Measurements from ENCODE around the gene MYO9B.

MYO9B gene

DNA sequence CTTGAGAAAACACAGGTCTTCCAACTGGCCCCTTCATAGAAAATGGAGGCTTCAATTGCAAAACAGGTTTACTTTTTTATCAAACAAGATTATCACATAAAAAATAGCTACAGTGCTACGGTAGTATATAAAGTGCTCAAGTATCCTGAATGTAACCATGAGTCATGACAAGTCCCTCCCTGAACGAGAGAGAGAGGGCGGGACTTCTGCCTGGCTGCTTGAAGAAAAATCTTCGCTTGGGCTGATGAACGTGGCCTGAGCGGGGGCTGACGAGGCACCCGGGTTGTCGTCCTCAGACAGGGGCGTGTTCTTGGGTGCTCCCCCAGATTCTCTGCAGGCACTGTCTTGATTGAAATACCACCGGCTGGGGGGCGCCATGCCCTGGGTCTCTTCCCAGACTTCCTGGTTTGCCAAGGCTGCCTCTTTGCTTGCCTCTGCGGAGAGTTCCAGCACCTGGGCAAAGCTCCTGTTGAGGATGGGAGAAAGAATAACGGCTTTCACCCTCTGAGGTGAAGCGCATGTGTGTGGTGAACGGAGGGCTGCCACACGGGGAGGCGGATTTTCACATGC is 25.8 kb upstream of the MYO9B start:
- TF ChIP-seq, protein P1, sequence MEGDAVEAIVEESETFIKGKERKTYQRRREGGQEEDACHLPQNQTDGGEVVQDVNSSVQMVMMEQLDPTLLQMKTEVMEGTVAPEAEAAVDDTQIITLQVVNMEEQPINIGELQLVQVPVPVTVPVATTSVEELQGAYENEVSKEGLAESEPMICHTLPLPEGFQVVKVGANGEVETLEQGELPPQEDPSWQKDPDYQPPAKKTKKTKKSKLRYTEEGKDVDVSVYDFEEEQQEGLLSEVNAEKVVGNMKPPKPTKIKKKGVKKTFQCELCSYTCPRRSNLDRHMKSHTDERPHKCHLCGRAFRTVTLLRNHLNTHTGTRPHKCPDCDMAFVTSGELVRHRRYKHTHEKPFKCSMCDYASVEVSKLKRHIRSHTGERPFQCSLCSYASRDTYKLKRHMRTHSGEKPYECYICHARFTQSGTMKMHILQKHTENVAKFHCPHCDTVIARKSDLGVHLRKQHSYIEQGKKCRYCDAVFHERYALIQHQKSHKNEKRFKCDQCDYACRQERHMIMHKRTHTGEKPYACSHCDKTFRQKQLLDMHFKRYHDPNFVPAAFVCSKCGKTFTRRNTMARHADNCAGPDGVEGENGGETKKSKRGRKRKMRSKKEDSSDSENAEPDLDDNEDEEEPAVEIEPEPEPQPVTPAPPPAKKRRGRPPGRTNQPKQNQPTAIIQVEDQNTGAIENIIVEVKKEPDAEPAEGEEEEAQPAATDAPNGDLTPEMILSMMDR (IDR thresholded peaks at IDR 0.05; ENCODE audit: insufficient read depth, low read depth, low read length, missing control alignments), result no peak
- no peak overlapping the region for H3K4me3 ChIP-seq (ENCODE audit: low read depth, low read length)
- DNase-seq (ENCODE audit: low read depth), result no peak

DNA sequence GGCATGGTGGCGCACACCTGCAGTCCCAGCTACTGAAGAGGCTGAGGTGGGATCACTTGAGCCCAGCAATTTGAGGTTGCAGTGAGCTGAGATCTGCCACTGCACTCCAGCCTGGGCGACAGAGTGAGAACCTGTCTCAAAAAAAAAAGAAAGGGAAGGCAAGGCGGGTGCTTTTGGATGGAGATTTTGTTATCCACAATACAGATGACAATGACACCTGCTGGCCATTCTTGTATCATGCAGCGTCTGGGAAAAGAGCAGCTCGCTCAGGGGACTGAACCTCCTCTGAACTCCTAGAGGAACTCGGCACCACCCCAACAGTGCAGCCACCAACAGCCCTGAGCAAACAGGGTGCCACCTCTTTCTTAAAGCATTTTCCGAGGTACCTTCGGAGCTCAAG is 23.1 kb upstream of the MYO9B start:
- H3K4me3 ChIP-seq (ENCODE audit: low read depth, low read length), result no peak overlapping the region
- TF ChIP-seq, protein P1 (IDR thresholded peaks at IDR 0.05; ENCODE audit: insufficient read depth, low read depth, low read length, missing control alignments), result peak; percentile 43
- DNase-seq (ENCODE audit: low read depth), result peak; percentile 46

DNA sequence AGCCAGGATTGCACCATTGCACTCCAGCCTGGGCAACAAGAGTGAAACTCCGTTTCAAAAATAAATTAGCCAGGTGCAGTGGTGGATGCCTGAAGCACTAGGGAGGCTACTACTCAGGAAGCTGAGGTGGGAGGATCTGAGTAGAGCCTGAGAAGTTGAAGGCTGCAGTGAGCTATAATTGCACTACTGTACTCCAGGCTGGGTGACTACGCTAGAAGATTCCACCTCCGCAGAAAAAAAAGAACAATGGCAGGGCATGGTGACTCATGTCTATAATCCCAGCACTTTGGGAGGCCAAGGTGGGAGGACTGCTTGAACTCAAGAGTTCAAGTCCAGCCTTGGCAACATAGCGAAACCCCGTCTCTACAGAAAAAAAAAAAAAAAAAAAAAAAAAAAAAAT is 20.8 kb upstream of the MYO9B start:
- TF ChIP-seq, protein P1 (IDR thresholded peaks at IDR 0.05; ENCODE audit: insufficient read depth, low read depth, low read length, missing control alignments), result no peak
- no peak overlapping the region for H3K4me3 ChIP-seq (ENCODE audit: low read depth, low read length)
- no peak for DNase-seq (ENCODE audit: low read depth)

DNA sequence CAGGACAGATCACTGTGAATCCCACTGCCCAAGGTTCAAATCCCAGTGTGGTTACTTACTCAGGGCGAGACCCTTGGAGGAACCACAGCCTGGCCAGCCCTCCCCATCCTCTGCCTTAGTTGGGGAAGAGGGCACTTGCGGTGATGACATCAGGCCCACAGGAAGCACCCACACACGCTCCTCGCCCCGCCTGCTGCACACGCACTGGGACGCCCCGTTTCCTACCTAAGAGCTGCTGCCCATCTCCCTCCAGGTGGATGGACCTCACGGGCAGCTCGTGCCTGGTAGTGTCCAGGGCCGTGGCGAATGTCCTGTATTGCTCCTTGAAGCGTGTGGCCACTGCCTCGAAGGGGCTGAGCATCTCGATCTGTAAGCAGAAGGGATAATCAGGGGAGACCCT is 19.9 kb upstream of the MYO9B start:
- TF ChIP-seq, protein P1 (IDR thresholded peaks at IDR 0.05; ENCODE audit: insufficient read depth, low read depth, low read length, missing control alignments), result no peak
- H3K4me3 ChIP-seq (ENCODE audit: low read depth, low read length), result no peak overlapping the region
- no peak for DNase-seq (ENCODE audit: low read depth)

DNA sequence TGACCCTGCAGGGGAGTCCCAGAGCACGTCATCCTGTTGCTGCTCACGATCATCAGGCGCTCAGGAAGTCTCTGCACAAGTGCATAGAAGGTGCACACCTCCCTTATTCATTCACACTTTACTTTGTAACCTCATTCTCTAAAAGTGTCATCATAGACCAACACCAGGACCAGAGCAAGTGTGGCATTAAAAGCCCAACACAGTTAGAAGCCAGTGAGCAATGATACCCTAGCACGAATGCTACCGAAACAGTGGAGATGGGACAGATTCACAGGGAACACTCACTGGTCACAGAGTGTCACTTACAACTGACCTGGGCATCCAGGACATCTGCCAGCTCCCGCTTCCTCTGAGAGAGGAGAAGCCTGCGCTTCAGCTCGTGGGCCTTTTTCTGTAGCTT is 17.3 kb upstream of the MYO9B start:
- TF ChIP-seq, protein P1 (IDR thresholded peaks at IDR 0.05; ENCODE audit: insufficient read depth, low read depth, low read length, missing control alignments), result no peak
- H3K4me3 ChIP-seq (ENCODE audit: low read depth, low read length), result no peak overlapping the region
- no peak for DNase-seq (ENCODE audit: low read depth)

DNA sequence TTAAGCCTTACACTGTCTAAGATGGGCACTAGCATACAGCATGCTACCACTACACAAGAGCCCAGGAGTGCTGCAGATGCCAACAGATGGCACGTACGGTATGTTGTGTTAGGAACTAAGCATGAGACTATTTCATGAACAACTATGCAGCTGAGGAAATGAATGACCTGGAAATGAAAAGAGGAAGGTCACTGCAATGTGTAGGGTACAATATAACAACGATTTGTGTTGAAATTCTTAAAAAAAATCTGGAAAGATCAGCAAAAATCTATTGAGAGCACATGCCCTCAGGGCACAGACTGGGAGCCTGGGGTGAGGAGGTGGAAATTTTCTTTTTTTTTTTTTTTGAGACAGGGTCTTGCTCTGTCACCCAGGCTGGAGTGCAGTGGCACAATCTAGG is 14.8 kb upstream of the MYO9B start:
- no peak overlapping the region for H3K4me3 ChIP-seq (ENCODE audit: low read depth, low read length)
- DNase-seq (ENCODE audit: low read depth), result no peak
- TF ChIP-seq, protein P1 (IDR thresholded peaks at IDR 0.05; ENCODE audit: insufficient read depth, low read depth, low read length, missing control alignments), result no peak

DNA sequence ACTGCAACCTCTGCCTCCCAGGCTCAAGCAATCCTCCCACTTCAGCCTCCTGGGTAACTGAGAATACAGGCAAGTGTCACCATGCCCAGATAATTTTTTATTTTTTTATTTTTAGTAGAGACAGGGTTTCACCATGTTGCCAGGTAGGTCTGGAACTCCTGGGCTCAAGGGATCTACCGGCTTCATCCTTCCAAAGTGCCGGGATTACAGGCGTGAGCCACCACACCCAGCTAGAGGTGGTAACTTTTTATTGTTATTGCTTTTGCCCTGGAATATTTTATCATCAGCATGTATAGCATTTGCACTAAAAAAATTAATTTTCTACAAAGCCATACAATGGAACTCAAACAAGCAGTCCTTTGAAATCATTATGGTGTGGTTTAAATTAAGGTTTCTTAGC is 14.4 kb upstream of the MYO9B start:
- H3K4me3 ChIP-seq (ENCODE audit: low read depth, low read length), result no peak overlapping the region
- TF ChIP-seq, protein P1 (IDR thresholded peaks at IDR 0.05; ENCODE audit: insufficient read depth, low read depth, low read length, missing control alignments), result no peak
- DNase-seq (ENCODE audit: low read depth), result no peak

All from GM12865 (cell line).